Transverse colon (tissue), 4 donors: ENCODE results near the gene PRSS48.

Experiments
- CTCF ChIP-seq, 5 experiments: fragments of 200-600 bp in 3 of 5; fragments of 450-650 bp in 2 of 5; sonication (generic) in 3 of 5; IDR thresholded peaks; 1 replicate in 2 of 5; 2 replicates in 3 of 5; pipeline ENCODE4 v1.5.1; 2016 to 2017; ENCODE audit warnings: antibody characterized with exemption in 5 of 5, inconsistent platforms in 3 of 5, mild to moderate bottlenecking in 2 of 5, moderate library complexity in 1 of 5
- POLR2A ChIP-seq: fragments of 450-650 bp; IDR thresholded peaks from one replicate; pipeline ENCODE4 v1.6.1; 2016; ENCODE audit warnings: antibody characterized with exemption, mild to moderate bottlenecking, moderate library complexity
- POLR2AphosphoS5 ChIP-seq, 3 donors: sonication (generic); formaldehyde crosslinking; IDR thresholded peaks; one replicate each; pipeline ENCODE4 v1.6.1; 2016; ENCODE audit warnings: antibody characterized with exemption in 3 of 3

GRCh38 chr4:151284534-151285245, 7.7 kb downstream of the PRSS48 start:
- TF ChIP-seq CTCF (IDR thresholded peaks at IDR 0.05) (no peak), POLR2A (no peak), POLR2AphosphoS5 (IDR thresholded peaks at IDR 0.05) (no peak)
